ENCODE measurements around the gene WWOX. TPM values are rescaled to one million over a fixed set of nuclear protein-coding genes. Genes with fewer than 3 reads are reported as not detected.

WWOX gene
- total RNA-seq, 1 experiment from 2014 or later = 28.3 TPM

DNA sequence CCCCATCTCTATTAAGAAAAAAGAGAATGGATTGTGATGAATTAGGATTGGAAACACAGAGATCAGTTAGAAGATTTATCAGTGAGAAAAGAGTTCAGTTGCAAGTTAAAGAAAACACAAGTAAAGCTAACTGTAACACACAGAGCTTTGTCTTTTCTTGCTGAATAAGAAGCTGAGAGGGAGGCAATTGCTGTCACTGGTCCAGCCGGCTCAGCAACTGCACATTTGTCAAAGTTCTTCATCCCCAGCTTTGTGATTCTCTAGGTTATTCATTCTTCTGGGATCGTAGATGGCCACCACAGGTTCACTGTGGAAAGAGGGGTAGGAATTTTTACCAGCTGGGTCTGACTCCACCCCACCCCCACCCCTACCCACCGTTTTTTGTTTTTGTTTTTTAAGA, 615.7 kb downstream of the WWOX start:
- no peak overlapping the region for H3K9ac ChIP-seq (ENCODE audit: low read length)
- TF ChIP-seq EZH2 (IDR thresholded peaks at IDR 0.05; ENCODE audit: low read length, unreplicated experiment) (no peak), EZH2phosphoT487 (IDR thresholded peaks at IDR 0.05; ENCODE audit: borderline replicate concordance, low read length) (no peak)
- TF ChIP-seq, protein P1, sequence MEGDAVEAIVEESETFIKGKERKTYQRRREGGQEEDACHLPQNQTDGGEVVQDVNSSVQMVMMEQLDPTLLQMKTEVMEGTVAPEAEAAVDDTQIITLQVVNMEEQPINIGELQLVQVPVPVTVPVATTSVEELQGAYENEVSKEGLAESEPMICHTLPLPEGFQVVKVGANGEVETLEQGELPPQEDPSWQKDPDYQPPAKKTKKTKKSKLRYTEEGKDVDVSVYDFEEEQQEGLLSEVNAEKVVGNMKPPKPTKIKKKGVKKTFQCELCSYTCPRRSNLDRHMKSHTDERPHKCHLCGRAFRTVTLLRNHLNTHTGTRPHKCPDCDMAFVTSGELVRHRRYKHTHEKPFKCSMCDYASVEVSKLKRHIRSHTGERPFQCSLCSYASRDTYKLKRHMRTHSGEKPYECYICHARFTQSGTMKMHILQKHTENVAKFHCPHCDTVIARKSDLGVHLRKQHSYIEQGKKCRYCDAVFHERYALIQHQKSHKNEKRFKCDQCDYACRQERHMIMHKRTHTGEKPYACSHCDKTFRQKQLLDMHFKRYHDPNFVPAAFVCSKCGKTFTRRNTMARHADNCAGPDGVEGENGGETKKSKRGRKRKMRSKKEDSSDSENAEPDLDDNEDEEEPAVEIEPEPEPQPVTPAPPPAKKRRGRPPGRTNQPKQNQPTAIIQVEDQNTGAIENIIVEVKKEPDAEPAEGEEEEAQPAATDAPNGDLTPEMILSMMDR (conservative IDR thresholded peaks at IDR 0.05; ENCODE audit: low read depth, low read length) = no peak
- no peak overlapping the region for H3K4me3 ChIP-seq (ENCODE audit: low read length)
- H3K4me2 ChIP-seq (ENCODE audit: low read length) = no peak overlapping the region
- no peak overlapping the region for H3K27ac ChIP-seq (ENCODE audit: low read length)
- ChIA-PET POLR2A (ENCODE audit: unreplicated experiment) (no interaction called here), CTCF (no interaction called here)
- H3K79me2 ChIP-seq (ENCODE audit: low read length) = no peaks in the 10 kb centered on the region
- intact Hi-C loops (cut with micrococcal nuclease) = no loop called here
- H3K4me1 ChIP-seq (ENCODE audit: insufficient read depth, low read length) = no peaks in the 10 kb centered on the region
- no peaks in the 10 kb centered on the region for H3F3A ChIP-seq (ENCODE audit: low read length, unreplicated experiment)
- no peaks in the 10 kb centered on the region for H3K27me3 ChIP-seq (ENCODE audit: low read length)
- DNase-seq = no peak
- no peak overlapping the region for H2AFZ ChIP-seq (ENCODE audit: low read length)
- H3K9me3 ChIP-seq (ENCODE audit: low read length) = no peaks in the 10 kb centered on the region
- H3K9me2 ChIP-seq (replicated peaks; ENCODE audit: low read length) = no peaks in the 10 kb centered on the region
- H3K36me3 ChIP-seq (ENCODE audit: low read depth, low read length) = no peaks in the 10 kb centered on the region
- no peak for ATAC-seq
- no TSS peak for BruUV-seq (replicated peaks)
- no peaks in the 10 kb centered on the region for H4K20me1 ChIP-seq (ENCODE audit: low read length)

DNA sequence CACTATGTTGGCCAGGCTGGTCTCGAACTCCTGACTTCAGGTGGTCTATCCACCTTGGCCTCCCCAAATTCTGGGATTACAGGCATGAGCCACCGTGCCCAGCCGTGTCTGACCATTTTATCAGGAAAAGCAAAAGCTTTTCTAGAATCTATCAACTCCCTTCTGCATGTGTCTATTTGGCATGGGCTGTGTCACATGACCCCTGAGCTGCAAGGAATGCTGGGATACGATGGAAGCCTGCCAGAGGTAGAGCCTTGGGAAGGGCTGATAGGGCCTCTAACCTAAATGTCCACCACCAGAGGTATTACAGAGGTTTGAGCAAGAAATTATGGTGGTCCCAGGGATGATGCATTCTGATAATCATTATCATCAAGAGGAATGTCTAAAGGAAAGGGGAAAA, 616.2 kb downstream of the WWOX start:
- DNase-seq = no peak

DNA sequence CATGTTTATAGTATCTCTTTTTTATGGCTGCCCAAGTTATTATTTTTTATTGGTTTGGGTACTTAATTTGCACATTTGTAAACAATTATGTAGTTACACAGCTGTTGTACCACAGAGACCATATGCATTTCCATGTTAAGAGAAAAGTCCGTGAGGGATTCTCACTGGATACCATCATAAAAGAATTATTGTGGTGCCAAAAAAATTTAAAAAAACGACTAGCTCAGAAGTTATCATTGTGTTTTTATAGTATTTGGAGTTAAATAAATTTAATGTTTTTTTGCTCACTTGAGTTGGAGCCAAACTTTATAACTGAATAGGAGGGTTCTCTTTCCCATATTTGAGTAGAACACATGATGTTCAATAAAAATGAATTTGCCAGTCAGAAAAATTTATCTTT, 618.7 kb downstream of the WWOX start:
- H3K9ac ChIP-seq (ENCODE audit: low read length) = no peak overlapping the region
- H3F3A ChIP-seq (ENCODE audit: low read length, unreplicated experiment) = no peaks in the 10 kb centered on the region
- intact Hi-C loops (cut with micrococcal nuclease) = no loop called here
- DNase-seq (no peak), ATAC-seq (no peak)
- no peaks in the 10 kb centered on the region for H3K4me1 ChIP-seq (ENCODE audit: insufficient read depth, low read length)
- CTCF ChIA-PET = no interaction called here
- POLR2A ChIA-PET (ENCODE audit: unreplicated experiment) = no interaction called here
- no peaks in the 10 kb centered on the region for H4K20me1 ChIP-seq (ENCODE audit: low read length)
- no peak overlapping the region for H3K27ac ChIP-seq (ENCODE audit: low read length)
- no peaks in the 10 kb centered on the region for H3K79me2 ChIP-seq (ENCODE audit: low read length)
- H3K9me3 ChIP-seq (ENCODE audit: low read length) = no peaks in the 10 kb centered on the region
- no TSS peak for BruUV-seq (replicated peaks)
- H3K4me3 ChIP-seq (ENCODE audit: low read length) = no peak overlapping the region
- no peaks in the 10 kb centered on the region for H3K36me3 ChIP-seq (ENCODE audit: low read depth, low read length)
- no peaks in the 10 kb centered on the region for H3K27me3 ChIP-seq (ENCODE audit: low read length)
- no peak overlapping the region for H2AFZ ChIP-seq (ENCODE audit: low read length)
- no peaks in the 10 kb centered on the region for H3K9me2 ChIP-seq (replicated peaks; ENCODE audit: low read length)
- no peak overlapping the region for H3K4me2 ChIP-seq (ENCODE audit: low read length)
- no peak for TF ChIP-seq EZH2 (IDR thresholded peaks at IDR 0.05; ENCODE audit: low read length, unreplicated experiment)
- TF ChIP-seq EZH2phosphoT487 (IDR thresholded peaks at IDR 0.05; ENCODE audit: borderline replicate concordance, low read length) = no peak

More for the DNA sequence above, 616.2 kb downstream of the WWOX start:
- H3K27ac ChIP-seq (ENCODE audit: low read length) = no peak overlapping the region
- no peak overlapping the region for H2AFZ ChIP-seq (ENCODE audit: low read length)
- H4K20me1 ChIP-seq (ENCODE audit: low read length) = no peaks in the 10 kb centered on the region
- H3K79me2 ChIP-seq (ENCODE audit: low read length) = no peaks in the 10 kb centered on the region
- intact Hi-C loops (cut with micrococcal nuclease) = no loop called here
- no peaks in the 10 kb centered on the region for H3K4me1 ChIP-seq (ENCODE audit: insufficient read depth, low read length)
- no peak overlapping the region for H3K9ac ChIP-seq (ENCODE audit: low read length)
- no peak for TF ChIP-seq EZH2 (IDR thresholded peaks at IDR 0.05; ENCODE audit: low read length, unreplicated experiment)
- no peak for TF ChIP-seq EZH2phosphoT487 (IDR thresholded peaks at IDR 0.05; ENCODE audit: borderline replicate concordance, low read length)
- TF ChIP-seq, protein P1 (conservative IDR thresholded peaks at IDR 0.05; ENCODE audit: low read depth, low read length) = no peak
- CTCF ChIA-PET = no interaction called here
- BruUV-seq (replicated peaks) = no TSS peak
- POLR2A ChIA-PET (ENCODE audit: unreplicated experiment) = no interaction called here
- ATAC-seq = no peak
- H3K27me3 ChIP-seq (ENCODE audit: low read length) = no peaks in the 10 kb centered on the region
- no peak overlapping the region for H3K4me3 ChIP-seq (ENCODE audit: low read length)
- no peaks in the 10 kb centered on the region for H3K9me3 ChIP-seq (ENCODE audit: low read length)
- no peaks in the 10 kb centered on the region for H3F3A ChIP-seq (ENCODE audit: low read length, unreplicated experiment)
- H3K4me2 ChIP-seq (ENCODE audit: low read length) = no peak overlapping the region
- no peaks in the 10 kb centered on the region for H3K36me3 ChIP-seq (ENCODE audit: low read depth, low read length)
- no peaks in the 10 kb centered on the region for H3K9me2 ChIP-seq (replicated peaks; ENCODE audit: low read length)
